Measurements from ENCODE around the gene GNAI3. TPM values are rescaled to one million over a fixed set of nuclear protein-coding genes. Genes with fewer than 3 reads are reported as not detected.
A peak's percentile ranks its signal among the peaks of the same experiment; 100 is the strongest.

The GNAI3 gene
- total and polyA plus RNA-seq, 2 of the 13 experiments (the other 11 are each of a cell fraction or from before 2014, with no cell fraction given) = 4.3 to 9.0 TPM

DNA sequence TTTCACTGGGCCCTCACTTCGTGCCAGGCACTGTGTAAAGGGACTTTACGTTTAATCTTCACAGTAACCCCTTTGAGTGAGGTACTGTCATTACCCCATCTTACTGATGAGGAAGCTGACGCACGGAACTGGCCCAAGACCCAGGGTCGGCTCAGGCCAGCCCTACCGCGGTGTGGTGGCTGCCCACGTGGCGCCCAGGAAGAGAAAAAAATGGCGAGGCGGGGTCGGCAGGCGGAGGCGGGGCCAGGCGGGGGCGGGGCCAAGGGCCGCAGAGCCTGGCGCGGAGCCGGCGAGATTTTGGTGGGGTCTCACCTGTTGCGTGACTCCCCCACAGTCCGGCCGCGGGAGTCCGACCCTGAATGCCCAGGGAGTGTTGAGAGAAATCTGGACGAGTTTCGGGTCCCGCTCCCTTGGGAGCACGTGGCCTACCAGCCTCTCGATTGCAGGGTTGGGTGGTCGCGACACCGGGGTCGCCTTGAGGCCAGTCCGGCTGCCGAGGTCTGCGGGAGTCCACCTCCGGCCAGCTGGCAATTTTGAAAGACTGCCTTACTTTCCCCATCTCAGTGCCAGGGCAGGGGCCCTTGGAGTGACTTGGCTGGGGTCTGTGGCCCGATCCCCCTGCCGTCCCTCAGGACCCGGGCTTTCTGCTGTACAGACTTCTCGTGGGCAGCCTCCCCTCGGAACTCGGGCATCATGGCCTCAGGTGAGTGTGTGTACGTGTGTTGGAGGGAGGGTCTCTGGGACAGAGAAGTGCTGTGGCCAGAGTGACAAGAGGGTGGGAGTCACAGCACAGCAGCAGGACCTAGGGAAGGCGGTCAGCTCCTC, 71.4 kb downstream of the GNAI3 start, which contains the start of the genes AMPD2 and GNAT2 (continued):
- no peak for TF ChIP-seq CBX1 (IDR thresholded peaks at IDR 0.05; ENCODE audit: low read depth)
- peak; percentile 8; the same call in 1 of the 2 replicates for TF ChIP-seq ZNF768 (CRISPR knock-in tag; IDR thresholded peaks at IDR 0.05)
- no peak for TF ChIP-seq ZBTB3 (CRISPR knock-in tag; IDR thresholded peaks at IDR 0.05; ENCODE audit: borderline replicate concordance, low read depth)
- TF ChIP-seq ZNF619 (CRISPR knock-in tag; IDR thresholded peaks at IDR 0.05) = no peak
- no peak for TF ChIP-seq NFE2L1 (CRISPR knock-in tag; IDR thresholded peaks at IDR 0.05; ENCODE audit: borderline replicate concordance)
- no peak for TF ChIP-seq HHEX (CRISPR knock-in tag; IDR thresholded peaks at IDR 0.05)
- TF ChIP-seq GZF1 (CRISPR knock-in tag; IDR thresholded peaks at IDR 0.05) = no peak
- peak; percentile 83 for TF ChIP-seq ARNTL (CRISPR knock-in tag; IDR thresholded peaks at IDR 0.05)
- peak; percentile 82; the same call in 1 of the 2 replicates for TF ChIP-seq HDAC1 (CRISPR knock-in tag; IDR thresholded peaks at IDR 0.05)
- TF ChIP-seq ZBTB21 (CRISPR knock-in tag; IDR thresholded peaks at IDR 0.05) = no peak
- no peak for TF ChIP-seq ZNF24 (IDR thresholded peaks at IDR 0.05)
- no peak for TF ChIP-seq ZNF367 (CRISPR knock-in tag; IDR thresholded peaks at IDR 0.05; ENCODE audit: borderline replicate concordance)
- no peak for TF ChIP-seq NFYB (CRISPR knock-in tag; IDR thresholded peaks at IDR 0.05)
- no peak for TF ChIP-seq MYNN (CRISPR knock-in tag; IDR thresholded peaks at IDR 0.05; ENCODE audit: low read depth)
- TF ChIP-seq FIP1L1 (IDR thresholded peaks at IDR 0.05; ENCODE audit: borderline replicate concordance, insufficient read depth, low read depth, low read length) = no peak
- TF ChIP-seq PLRG1 (conservative IDR thresholded peaks at IDR 0.05) = no peak
- no peak for TF ChIP-seq ZNF230 (CRISPR knock-in tag; IDR thresholded peaks at IDR 0.05)
- no peak for TF ChIP-seq ZFP41 (CRISPR knock-in tag; IDR thresholded peaks at IDR 0.05; ENCODE audit: borderline replicate concordance)
- TF ChIP-seq ZNF20 (CRISPR knock-in tag; IDR thresholded peaks at IDR 0.05) = no peak
- no peak for TF ChIP-seq HOXA9 (CRISPR knock-in tag; IDR thresholded peaks at IDR 0.05; ENCODE audit: borderline replicate concordance)
- TF ChIP-seq ZNF652 (CRISPR knock-in tag; IDR thresholded peaks at IDR 0.05; ENCODE audit: borderline replicate concordance, low read depth) = 0 out of 2 replicates have a peak, but pooled peaks have one; percentile 15
- no peak for TF ChIP-seq ZNF468 (CRISPR knock-in tag; IDR thresholded peaks at IDR 0.05)
- TF ChIP-seq, protein P1, sequence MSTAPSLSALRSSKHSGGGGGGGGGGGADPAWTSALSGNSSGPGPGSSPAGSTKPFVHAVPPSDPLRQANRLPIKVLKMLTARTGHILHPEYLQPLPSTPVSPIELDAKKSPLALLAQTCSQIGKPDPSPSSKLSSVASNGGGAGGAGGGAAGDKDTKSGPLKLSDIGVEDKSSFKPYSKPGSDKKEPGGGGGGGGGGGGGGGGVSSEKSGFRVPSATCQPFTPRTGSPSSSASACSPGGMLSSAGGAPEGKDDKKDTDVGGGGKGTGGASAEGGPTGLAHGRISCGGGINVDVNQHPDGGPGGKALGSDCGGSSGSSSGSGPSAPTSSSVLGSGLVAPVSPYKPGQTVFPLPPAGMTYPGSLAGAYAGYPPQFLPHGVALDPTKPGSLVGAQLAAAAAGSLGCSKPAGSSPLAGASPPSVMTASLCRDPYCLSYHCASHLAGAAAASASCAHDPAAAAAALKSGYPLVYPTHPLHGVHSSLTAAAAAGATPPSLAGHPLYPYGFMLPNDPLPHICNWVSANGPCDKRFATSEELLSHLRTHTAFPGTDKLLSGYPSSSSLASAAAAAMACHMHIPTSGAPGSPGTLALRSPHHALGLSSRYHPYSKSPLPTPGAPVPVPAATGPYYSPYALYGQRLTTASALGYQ (CRISPR knock-in tag; IDR thresholded peaks at IDR 0.05) = no peak
- peak; percentile 96 for TF ChIP-seq YEATS4 (CRISPR knock-in tag; IDR thresholded peaks at IDR 0.05; ENCODE audit: borderline replicate concordance)
- TF ChIP-seq TCF7L2 (IDR thresholded peaks at IDR 0.05; ENCODE audit: low read depth, low read length) = no peak
- peak; percentile 63 for TF ChIP-seq PHF20 (CRISPR knock-in tag; IDR thresholded peaks at IDR 0.05)
- TF ChIP-seq ZNF432 (CRISPR knock-in tag; IDR thresholded peaks at IDR 0.05; ENCODE audit: borderline replicate concordance) = no peak
- TF ChIP-seq ZNF891 (CRISPR knock-in tag; IDR thresholded peaks at IDR 0.05) = no peak
- TF ChIP-seq MBD4 (IDR thresholded peaks at IDR 0.05; ENCODE audit: borderline replicate concordance, low read length) = no peak
- TF ChIP-seq NR2C2 (CRISPR knock-in tag; IDR thresholded peaks at IDR 0.05; ENCODE audit: borderline replicate concordance) = peak; percentile 2; the same call in 1 of the 2 replicates
- TF ChIP-seq RCOR2 (CRISPR knock-in tag; IDR thresholded peaks at IDR 0.05) = no peak
- TF ChIP-seq HNRNPUL1 (IDR thresholded peaks at IDR 0.05; ENCODE audit: low read depth, low read length) = no peak
- TF ChIP-seq ZSCAN9 (CRISPR knock-in tag; IDR thresholded peaks at IDR 0.05; ENCODE audit: borderline replicate concordance) = no peak
